OCI-LY7 (cell line): ENCODE data around the gene ZSCAN22. TPM values are rescaled to one million over a fixed set of nuclear protein-coding genes. Genes with fewer than 3 reads are reported as not detected.
A peak's percentile ranks its signal among the peaks of the same experiment; 100 is the strongest.

ENCODE experiments used
- BruUV-seq: library from RNA; stranded (reverse); fragments of 400-500 nt; replicated peaks from 2 replicates; lab custom pipeline; 2021; lab: Mats Ljungman, UMichigan
- CTCF ChIA-PET: fragments of 300-600 bp; sonication (Branson Sonifier 250); formaldehyde crosslinking; loops from one replicate; lab custom pipeline; 2022; ENCODE audit warnings: antibody characterized with exemption; ENCODE audit not compliant: unreplicated experiment; lab: Charles Lee
- POLR2A ChIA-PET: fragments of 300-600 bp; sonication (Branson Sonifier 250); formaldehyde crosslinking; loops from one replicate; lab custom pipeline; 2022; ENCODE audit warnings: antibody characterized with exemption; lab: Charles Lee
- DNase-seq: peaks from one replicate; pipeline ENCODE4 v3.0.0-alpha.2; 2015; ENCODE audit warnings: low spot score
- H2AFZ ChIP-seq: fragments of 200-600 bp; sonication (generic), shearing (Covaris generic); 2 replicates; pipeline ENCODE4 v1.6.1; 2014; ENCODE audit warnings: mild to moderate bottlenecking, antibody characterized with exemption, low read length, moderate library complexity
- H3K27ac ChIP-seq: fragments of 200-600 bp; sonication (generic); 2 replicates; pipeline ENCODE4 v1.5.1; 2014; ENCODE audit warnings: mixed run types, low read depth, mild to moderate bottlenecking, moderate library complexity, low read length, inconsistent platforms; ENCODE audit not compliant: poor library complexity, severe bottlenecking
- H3K36me3 ChIP-seq: fragments of 200-600 bp; sonication (generic); 2 replicates; pipeline ENCODE4 v1.6.1; 2014; ENCODE audit warnings: mild to moderate bottlenecking, antibody characterized with exemption, low read length, moderate library complexity, mixed read lengths; ENCODE audit not compliant: insufficient read depth
- H3K4me1 ChIP-seq: fragments of 200-600 bp; sonication (generic); 2 replicates; pipeline ENCODE4 v1.5.1; 2014; ENCODE audit warnings: mild to moderate bottlenecking, low read length; ENCODE audit not compliant: insufficient read depth, poor library complexity, severe bottlenecking
- H3K4me2 ChIP-seq: fragments of 200-600 bp; sonication (generic); 2 replicates; pipeline ENCODE4 v1.6.1; 2014; ENCODE audit warnings: mild to moderate bottlenecking, low read length
- H3K4me3 ChIP-seq: fragments of 200-600 bp; sonication (generic); 2 replicates; pipeline ENCODE4 v1.5.1; 2014; ENCODE audit warnings: mild to moderate bottlenecking, low read depth, low read length; ENCODE audit not compliant: poor library complexity, severe bottlenecking
- H3K79me2 ChIP-seq: fragments of 200-600 bp; sonication (generic); 2 replicates; pipeline ENCODE4 v1.6.1; 2016; ENCODE audit warnings: low read depth, mild to moderate bottlenecking, low read length, moderate library complexity, mixed read lengths; ENCODE audit not compliant: insufficient read depth
- H3K9me2 ChIP-seq: fragments of 200-600 bp; sonication (generic); 2 replicates; pipeline ENCODE4 v1.6.1; 2016; ENCODE audit warnings: mild to moderate bottlenecking, low read length, mixed read lengths; ENCODE audit not compliant: insufficient read depth
- H3K9me3 ChIP-seq: fragments of 200-600 bp; sonication (generic); 2 replicates; pipeline ENCODE4 v1.6.1; 2014; ENCODE audit warnings: mild to moderate bottlenecking, mixed run types, low read length, mixed read lengths
- H4K20me1 ChIP-seq: fragments of 200-600 bp; sonication (generic); 2 replicates; pipeline ENCODE4 v1.6.1; 2014; ENCODE audit warnings: mild to moderate bottlenecking, antibody characterized with exemption, low read length, moderate library complexity, mixed read lengths; ENCODE audit not compliant: insufficient read depth
- CTCF ChIP-seq: fragments of 200-600 bp; sonication (generic); conservative IDR thresholded peaks from 2 replicates; pipeline ENCODE4 v1.5.1; 2014; ENCODE audit warnings: mild to moderate bottlenecking, antibody characterized with exemption, low read length, moderate library complexity, mixed read lengths
- EZH2phosphoT487 ChIP-seq: fragments of 200-600 bp; sonication (generic); IDR thresholded peaks from 2 replicates; pipeline ENCODE4 v1.6.1; 2018; ENCODE audit warnings: low read depth, borderline replicate concordance, mild to moderate bottlenecking, mixed run types, antibody characterized with exemption, low read length, moderate library complexity, mixed read lengths
- intact Hi-C: fragments of 100-400 bp; cut with micrococcal nuclease; formaldehyde crosslinking; loops from one replicate; pipeline ENCODE4 v1.10.0; 2022; ENCODE audit not compliant: unreplicated experiment
- total RNA-seq, 2 experiments: library from RNA; depleted of rRNA in 1 of 2; stranded (reverse); fragments of >200 nt in 1 of 2; shearing (Covaris generic) in 1 of 2; gene quantifications; 2 replicates each; pipeline ENCODE4 v1.2.3, GENCODE V29; 2014 to 2022

ZSCAN22 gene
- total RNA-seq, 2 experiments from 2014 or later, result 3.3 to 3.7 TPM

GRCh38 chr19:58368561-58369360 lies 42.0 kb downstream of the ZSCAN22 start:
- no peaks in the 10 kb centered on the region for H3K79me2 ChIP-seq
- no peak for DNase-seq
- no peak overlapping the region for H3K27ac ChIP-seq
- ChIA-PET CTCF (no interaction called here), POLR2A (no interaction called here)
- no peak overlapping the region for H3K4me3 ChIP-seq
- no peaks in the 10 kb centered on the region for H3K9me2 ChIP-seq
- BruUV-seq, result no TSS peak
- H3K36me3 ChIP-seq, result no peaks in the 10 kb centered on the region
- no peak overlapping the region for H3K4me2 ChIP-seq
- peaks cover 12% of the 10 kb centered on the region for H3K4me1 ChIP-seq
- no peaks in the 10 kb centered on the region for H4K20me1 ChIP-seq
- TF ChIP-seq CTCF (no peak), EZH2phosphoT487 (no peak)
- no peaks in the 10 kb centered on the region for H3K9me3 ChIP-seq
- intact Hi-C loops, result no loop called here
- H2AFZ ChIP-seq, result no peak overlapping the region

- Histone ChIP-seq H3K9me2 (no peaks in the 10 kb centered on the region), H3K27ac (no peak overlapping the region), H3K9me3 (no peaks in the 10 kb centered on the region), H2AFZ (no peak overlapping the region), H4K20me1 (no peaks in the 10 kb centered on the region), H3K4me1 (peaks cover 5% of the 10 kb centered on the region), H3K4me2 (no peak overlapping the region), H3K36me3 (no peaks in the 10 kb centered on the region), H3K4me3 (no peak overlapping the region), H3K79me2 (no peaks in the 10 kb centered on the region)
- BruUV-seq, result no TSS peak
- intact Hi-C loops, result no loop called here
- ChIA-PET POLR2A (interaction anchor here (1.2 kb wide), 1 partner anchor 10 kb away, joined by 4 read pairs; the partner anchor contains the start of gene ZNF497), CTCF (no interaction called here)
- TF ChIP-seq EZH2phosphoT487 (no peak), CTCF (peak; percentile 54)
- peak; percentile 33 for DNase-seq
These were observed 45.7 kb downstream of the ZSCAN22 start for GRCh38 chr19:58372311-58373133.
